Keratinocyte (primary cell): ENCODE data around the gene JHY. TPM values are rescaled to one million over a fixed set of nuclear protein-coding genes. Genes with fewer than 3 reads are reported as not detected.

Source experiments
- DNase-seq: peaks from one replicate; pipeline ENCODE4 v3.0.0-alpha.2; 2011; ENCODE audit warnings: low read depth, missing footprints, low spot score
- FAIRE-seq: peaks from 2 replicates; lab custom pipeline; 2011; peaks lifted over from hg19 to GRCh38; lab: Jason Lieb, UNC
- H2AFZ ChIP-seq: 2 replicates; pipeline ENCODE4 v1.6.0; 2012; ENCODE audit warnings: low read length, control low read depth, inconsistent platforms; ENCODE audit not compliant: control insufficient read depth
- H3K27ac ChIP-seq: 2 replicates; pipeline ENCODE4 v1.5.1; 2011; ENCODE audit warnings: low read length; ENCODE audit not compliant: control insufficient read depth, insufficient read depth
- H3K27me3 ChIP-seq: 3 replicates; pipeline ENCODE4 v1.6.0; 2011; ENCODE audit warnings: low read length; ENCODE audit not compliant: control insufficient read depth, insufficient read depth; ENCODE audit errors: extremely low read depth
- H3K36me3 ChIP-seq, 2 experiments: 2 replicates in 1 of 2; 3 replicates in 1 of 2; pipeline ENCODE4 v1.5.1; 2011; ENCODE audit warnings: low read length in 2 of 2, mild to moderate bottlenecking in 1 of 2; ENCODE audit not compliant: control insufficient read depth in 2 of 2, insufficient read depth in 2 of 2; ENCODE audit errors: extremely low read depth in 1 of 2
- H3K4me1 ChIP-seq: 3 replicates; pipeline ENCODE4 v1.5.1; 2011; ENCODE audit warnings: low read length; ENCODE audit not compliant: control insufficient read depth, insufficient read depth; ENCODE audit errors: extremely low read depth
- H3K4me2 ChIP-seq: 3 replicates; pipeline ENCODE4 v1.6.0; 2011; ENCODE audit warnings: low read depth, low read length; ENCODE audit not compliant: control insufficient read depth, insufficient read depth; ENCODE audit errors: extremely low read depth
- H3K4me3 ChIP-seq, 3 experiments: fragments of 200-600 bp in 1 of 3; sonication (generic) in 1 of 3; 2 replicates in 2 of 3; 3 replicates in 1 of 3; pipeline ENCODE4 v1.5.1; 2011 to 2016; ENCODE audit warnings: low read length in 3 of 3, mild to moderate bottlenecking in 3 of 3, control low read depth in 2 of 3, inconsistent platforms in 1 of 3, low read depth in 1 of 3, mixed read lengths in 1 of 3, mixed run types in 1 of 3, moderate library complexity in 1 of 3; ENCODE audit not compliant: control insufficient read depth in 2 of 3, insufficient read depth in 2 of 3; ENCODE audit errors: extremely low read depth in 1 of 3
- H3K79me2 ChIP-seq: 2 replicates; pipeline ENCODE4 v1.6.0; 2012; ENCODE audit warnings: low read length; ENCODE audit not compliant: control insufficient read depth, insufficient read depth
- H3K9ac ChIP-seq: 3 replicates; pipeline ENCODE4 v1.6.0; 2011; ENCODE audit warnings: low read length; ENCODE audit not compliant: control insufficient read depth, insufficient read depth; ENCODE audit errors: extremely low read depth
- H3K9me1 ChIP-seq: 3 replicates; pipeline ENCODE4 v1.6.0; 2011; ENCODE audit warnings: low read length; ENCODE audit not compliant: control insufficient read depth, insufficient read depth; ENCODE audit errors: extremely low read depth
- H3K9me3 ChIP-seq: 2 replicates; pipeline ENCODE4 v1.5.1; 2012; ENCODE audit warnings: low read depth, low read length; ENCODE audit not compliant: control insufficient read depth
- H4K20me1 ChIP-seq: 3 replicates; pipeline ENCODE4 v1.6.0; 2011; ENCODE audit warnings: low read length; ENCODE audit not compliant: control insufficient read depth, insufficient read depth; ENCODE audit errors: extremely low read depth
- CTCF ChIP-seq, 3 experiments: IDR thresholded peaks in 1 of 3; conservative IDR thresholded peaks in 1 of 3; optimal IDR thresholded peaks in 1 of 3; 2 replicates in 2 of 3; 3 replicates in 1 of 3; pipeline versions ENCODE3 to v1.5.1; 2011; ENCODE audit warnings: low read length in 3 of 3, mild to moderate bottlenecking in 3 of 3, moderate library complexity in 2 of 3, control low read depth in 1 of 3, inconsistent platforms in 1 of 3; ENCODE audit not compliant: insufficient read depth in 2 of 3; ENCODE audit errors: extremely low read depth in 1 of 3
- EZH2 ChIP-seq: IDR thresholded peaks from one replicate; pipeline ENCODE4 v1.6.1; 2012; ENCODE audit warnings: inconsistent platforms, mild to moderate bottlenecking, low read length, moderate library complexity
- dilution Hi-C: fragments of 300-500 bp; cut with MboI; formaldehyde crosslinking; loops from one replicate; pipeline ENCODE4 v1.7.0; 2020; ENCODE audit warnings: low sequenced_read_pairs; ENCODE audit not compliant: extremely low pct_ligation_motif_present
- polyA plus RNA-seq, 5 experiments: library from polyadenylated mRNA; depleted of rRNA in 3 of 5; stranded (reverse) in 3 of 5; stranded (forward) in 1 of 5; unstranded in 1 of 5; fragments of >200 nt; gene quantifications; 1 replicate in 1 of 5; 2 replicates in 3 of 5; 3 replicates in 1 of 5; pipeline versions ENCODE4 v1.2.1 to v1.2.3, GENCODE V29; 2011 to 2012; ENCODE audit warnings: missing spikeins in 2 of 5, low read depth in 1 of 5, low replicate concordance in 1 of 5

Gene JHY
- polyA plus RNA-seq, 1 donor (not counting 4 experiments of a cell fraction or from before 2014, with no cell fraction given), result 3.9 TPM

- no peak for FAIRE-seq
- Histone ChIP-seq H2AFZ (peak overlapping the region; percentile 2), H4K20me1 (no peaks in the 10 kb centered on the region), H3K27me3 (no peaks in the 10 kb centered on the region), H3K9me1 (no peaks in the 10 kb centered on the region), H3K79me2 (no peaks in the 10 kb centered on the region), H3K36me3 (no peaks in the 10 kb centered on the region), H3K9me3 (no peaks in the 10 kb centered on the region), H3K4me1 (peaks cover 14% of the 10 kb centered on the region), H3K4me2 (no peak overlapping the region), H3K9ac (no peak overlapping the region), H3K4me3 (no peak overlapping the region), H3K27ac (no peak overlapping the region)
- no peak for DNase-seq
- dilution Hi-C loops, result no loop called here
- no peak for TF ChIP-seq CTCF (optimal IDR thresholded peaks at IDR 0.05 in 1 of 3, IDR thresholded peaks at IDR 0.05 in 1 of 3, conservative IDR thresholded peaks at IDR 0.05 in 1 of 3; ENCODE audit: extremely low read depth in 1 of 3, insufficient read depth in 2 of 3, low read length in 3 of 3)
Observed at GRCh38 chr11:122898799-122899198, 16.2 kb downstream of the JHY start.

GRCh38 chr11:122900587-122901202 lies 18.1 kb downstream of the JHY start:
- Histone ChIP-seq H3K27ac (no peak overlapping the region), H3K79me2 (no peaks in the 10 kb centered on the region), H3K9me1 (no peaks in the 10 kb centered on the region), H3K4me3 (no peak overlapping the region), H3K9ac (no peak overlapping the region), H4K20me1 (no peaks in the 10 kb centered on the region), H3K4me2 (no peak overlapping the region), H3K36me3 (no peaks in the 10 kb centered on the region), H3K4me1 (peaks cover 14% of the 10 kb centered on the region), H2AFZ (no peak overlapping the region), H3K9me3 (no peaks in the 10 kb centered on the region), H3K27me3 (no peaks in the 10 kb centered on the region)
- dilution Hi-C loops, result no loop called here
- FAIRE-seq (no peak), DNase-seq (no peak)
- TF ChIP-seq CTCF (optimal IDR thresholded peaks at IDR 0.05 in 1 of 3, IDR thresholded peaks at IDR 0.05 in 1 of 3, conservative IDR thresholded peaks at IDR 0.05 in 1 of 3; ENCODE audit: extremely low read depth in 1 of 3, insufficient read depth in 2 of 3, low read length in 3 of 3) (no peak), EZH2 (no peak)
